B cell (primary cell): ENCODE measurements around the gene SYCP3. TPM values are rescaled to one million over a fixed set of nuclear protein-coding genes. Genes with fewer than 3 reads are reported as not detected.

Source experiments
- ATAC-seq: fragments of 200-7000 bp; cut with Tn5 transposase; one replicate; pipeline ENCODE4 v1.10.0; 2021; ENCODE audit warnings: low read depth, mild to moderate bottlenecking, moderate number of reproducible peaks, moderate library complexity
- CTCF ChIA-PET: fragments of 350-600 bp; sonication (Branson Sonifier 250); formaldehyde crosslinking; loops from one replicate; lab custom pipeline; 2021; ENCODE audit warnings: antibody characterized with exemption, inconsistent platforms; lab: Charles Lee
- POLR2A ChIA-PET: fragments of 350-600 bp; sonication (Branson Sonifier 250); formaldehyde crosslinking; loops from one replicate; lab custom pipeline; 2021; ENCODE audit warnings: antibody characterized with exemption; lab: Charles Lee
- DNase-seq: peaks from one replicate; pipeline ENCODE4 v3.0.0; 2013
- H2AFZ ChIP-seq: 2 replicates; pipeline ENCODE4 v1.6.1; 2012; ENCODE audit warnings: mild to moderate bottlenecking, low read depth, low read length; ENCODE audit not compliant: insufficient read depth, poor library complexity, severe bottlenecking
- H3K27ac ChIP-seq, 2 donors: 1 replicate in 1 of 2; 2 replicates in 1 of 2; pipeline ENCODE4 v1.5.1; 2012 to 2013; ENCODE audit warnings: low read length in 2 of 2, mild to moderate bottlenecking in 2 of 2, moderate library complexity in 1 of 2
- H3K27me3 ChIP-seq, 4 experiments: fragments of 200-600 bp in 1 of 4; sonication (generic) in 1 of 4; replicated peaks in 1 of 4; 1 replicate in 2 of 4; 2 replicates in 2 of 4; pipeline versions ENCODE4 v1.6.1 to v1.7.0; 2013 to 2016; ENCODE audit warnings: low read length in 3 of 4, mild to moderate bottlenecking in 2 of 4, mixed read lengths in 1 of 4, moderate library complexity in 1 of 4; ENCODE audit not compliant: insufficient read depth in 4 of 4, control insufficient read depth in 3 of 4; ENCODE audit errors: control extremely low read depth in 1 of 4
- H3K36me3 ChIP-seq, 2 experiments: replicated peaks in 1 of 2; 1 replicate in 1 of 2; 2 replicates in 1 of 2; pipeline versions ENCODE4 v1.6.1 to v1.7.1; 2013; ENCODE audit warnings: low read length in 1 of 2; ENCODE audit not compliant: insufficient read depth in 2 of 2, control insufficient read depth in 1 of 2; ENCODE audit errors: control extremely low read depth in 1 of 2, extremely low read depth in 1 of 2
- H3K4me1 ChIP-seq, 2 donors: fragments of 200-600 bp in 1 of 2; sonication (generic) in 1 of 2; 1 replicate in 1 of 2; 2 replicates in 1 of 2; pipeline versions ENCODE4 v1.5.1 to v1.6.1; 2013 to 2017; ENCODE audit warnings: low read length in 2 of 2; ENCODE audit not compliant: control insufficient read depth in 2 of 2, insufficient read depth in 2 of 2
- H3K4me2 ChIP-seq: replicated peaks from 2 replicates; pipeline ENCODE3; 2012; ENCODE audit warnings: mild to moderate bottlenecking, low read depth, low read length; ENCODE audit not compliant: poor library complexity, severe bottlenecking
- H3K4me3 ChIP-seq, 5 experiments: fragments of 200-600 bp in 1 of 5; sonication (generic) in 1 of 5; 1 replicate in 3 of 5; 2 replicates in 2 of 5; pipeline versions ENCODE4 v1.5.1 to v1.7.0; 2011 to 2016; ENCODE audit warnings: low read length in 4 of 5, mild to moderate bottlenecking in 4 of 5, low read depth in 2 of 5, control low read depth in 1 of 5, moderate library complexity in 1 of 5; ENCODE audit not compliant: insufficient read depth in 1 of 5; ENCODE audit errors: control extremely low read depth in 1 of 5, extremely low read depth in 1 of 5
- H3K79me2 ChIP-seq: fragments of 200-600 bp; sonication (generic); one replicate; pipeline ENCODE4 v1.6.0; 2016; ENCODE audit warnings: low read length; ENCODE audit not compliant: control insufficient read depth, insufficient read depth
- H3K9ac ChIP-seq: fragments of 200-600 bp; sonication (generic); 2 replicates; pipeline ENCODE4 v1.6.1; 2017; ENCODE audit warnings: mild to moderate bottlenecking, low read length, moderate library complexity
- H3K9me3 ChIP-seq, 3 donors: one replicate each; pipeline versions ENCODE4 v1.6.1 to v1.7.1; 2013; ENCODE audit warnings: low read length in 2 of 3; ENCODE audit not compliant: control insufficient read depth in 2 of 3, insufficient read depth in 1 of 3; ENCODE audit errors: control extremely low read depth in 1 of 3
- H4K20me1 ChIP-seq: 2 replicates; pipeline ENCODE4 v1.6.0; 2012; ENCODE audit warnings: mild to moderate bottlenecking, low read length; ENCODE audit not compliant: insufficient read depth, control insufficient read depth, poor library complexity, severe bottlenecking
- H3K27ac Mint-ChIP-seq: one replicate; pipeline ENCODE4 v1.8.0; 2021; ENCODE audit warnings: mixed read lengths
- H3K27me3 Mint-ChIP-seq: one replicate; pipeline ENCODE4 v1.8.0; 2021; ENCODE audit warnings: mixed read lengths
- H3K4me1 Mint-ChIP-seq: one replicate; pipeline ENCODE4 v1.8.0; 2021; ENCODE audit warnings: mixed read lengths
- H3K4me3 Mint-ChIP-seq: one replicate; pipeline ENCODE4 v1.8.0; 2021; ENCODE audit warnings: mixed read lengths
- H3K9me3 Mint-ChIP-seq: one replicate; pipeline ENCODE4 v1.8.0; 2022; ENCODE audit warnings: mixed read lengths; ENCODE audit not compliant: insufficient read depth
- EZH2 ChIP-seq: IDR thresholded peaks from 2 replicates; pipeline ENCODE4 v1.6.1; 2012; ENCODE audit warnings: borderline replicate concordance, low read depth, mild to moderate bottlenecking, moderate library complexity, low read length; ENCODE audit not compliant: insufficient read depth, poor library complexity, severe bottlenecking
- WGBS: methylation state at CpG from one replicate; pipeline ENCODE4 v1.1.5; 2013; ENCODE audit warnings: missing lambda C conversion rate; ENCODE audit not compliant: insufficient coverage; 5-methylcytosine and 5-hydroxymethylcytosine counted together
- intact Hi-C: fragments of 100-400 bp; cut with micrococcal nuclease; formaldehyde crosslinking; loops from one replicate; pipeline ENCODE4 v1.10.0; 2022
- polyA plus RNA-seq: library from polyadenylated mRNA; depleted of rRNA; stranded (reverse); fragments of >200 nt; gene quantifications from 2 replicates; pipeline ENCODE4 v1.2.3, GENCODE V29; 2012
- total RNA-seq, 2 donors: library from RNA; stranded (reverse); fragments of 120-200 nt in 1 of 2; gene quantifications; 1 replicate in 1 of 2; 2 replicates in 1 of 2; pipeline versions ENCODE4 v1.2.3 to v1.2.4, GENCODE V29; 2013 to 2022
- TF ChIP-seq, protein P1 (sequence below): fragments of 200-600 bp; IDR thresholded peaks from one replicate; pipeline ENCODE4 v1.8.0; 2022; ENCODE audit warnings: antibody characterized with exemption, mild to moderate bottlenecking

The SYCP3 gene
- total and polyA plus RNA-seq, 2 donors (not counting 1 experiment from before 2014, with no cell fraction given) = 0.04 to 0.12 TPM

DNA sequence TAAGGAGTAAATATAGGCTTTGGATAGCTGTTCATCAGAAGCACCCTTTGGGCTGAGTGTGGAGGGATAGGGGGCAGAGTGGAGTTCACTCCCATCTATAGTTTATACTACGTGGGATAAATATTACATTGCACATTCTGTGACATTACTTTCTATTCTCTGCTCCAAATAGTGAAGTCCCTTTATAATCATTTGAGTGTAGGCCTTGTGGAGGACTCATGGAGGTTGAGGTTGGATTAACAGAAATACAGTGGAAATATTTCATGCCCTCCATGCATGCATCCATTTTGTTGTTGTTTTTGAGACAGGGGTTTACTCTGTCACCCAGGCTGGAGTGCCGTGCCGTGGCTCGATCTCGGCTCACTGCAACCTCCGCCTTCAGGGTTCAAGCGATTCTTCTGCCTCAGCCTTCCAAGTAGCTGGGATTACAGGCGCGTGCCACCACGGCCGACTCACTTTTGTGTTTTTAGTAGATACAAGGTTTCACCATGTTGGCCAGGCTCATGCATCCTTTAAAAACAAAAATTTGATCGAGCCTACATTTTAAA is 40.4 kb downstream of the SYCP3 start:
- H3K36me3 ChIP-seq = no peaks in the 10 kb centered on the region
- no peak for ATAC-seq
- WGBS = 94% methylated on average over 8 of the region's 12 CpGs
- peaks cover 13% of the 10 kb centered on the region for H4K20me1 ChIP-seq
- Mint-ChIP-seq H3K27me3 (no peaks in the 10 kb centered on the region), H3K9me3 (no peaks in the 10 kb centered on the region), H3K4me3 (peak overlapping the region; percentile 99), H3K4me1 (peaks cover 74% of the 10 kb centered on the region), H3K27ac (peak overlapping the region; percentile 97)
- H3K4me1 ChIP-seq = peaks cover 37 to 42% of the 10 kb centered on the region in 2 donors
- ChIA-PET CTCF (interaction anchor here (0.8 to 2.5 kb wide), 12 partner anchors 15 to 127 kb away, joined by 3 to 10 read pairs (median 4); no protein-coding TSS in a partner anchor), POLR2A (interaction anchor here (0.7 to 3.1 kb wide), 3 partner anchors 16 to 45 kb away, joined by 3 to 34 read pairs (median 7); no protein-coding TSS in a partner anchor)
- H3K27ac ChIP-seq = peak overlapping the region; percentile 83 to 88
- H3K79me2 ChIP-seq = peaks cover 86% of the 10 kb centered on the region
- H3K4me2 ChIP-seq = peak overlapping the region; percentile 94
- H3K9me3 ChIP-seq = no peaks in the 10 kb centered on the region
- TF ChIP-seq EZH2 = no peak
- TF ChIP-seq, protein P1, sequence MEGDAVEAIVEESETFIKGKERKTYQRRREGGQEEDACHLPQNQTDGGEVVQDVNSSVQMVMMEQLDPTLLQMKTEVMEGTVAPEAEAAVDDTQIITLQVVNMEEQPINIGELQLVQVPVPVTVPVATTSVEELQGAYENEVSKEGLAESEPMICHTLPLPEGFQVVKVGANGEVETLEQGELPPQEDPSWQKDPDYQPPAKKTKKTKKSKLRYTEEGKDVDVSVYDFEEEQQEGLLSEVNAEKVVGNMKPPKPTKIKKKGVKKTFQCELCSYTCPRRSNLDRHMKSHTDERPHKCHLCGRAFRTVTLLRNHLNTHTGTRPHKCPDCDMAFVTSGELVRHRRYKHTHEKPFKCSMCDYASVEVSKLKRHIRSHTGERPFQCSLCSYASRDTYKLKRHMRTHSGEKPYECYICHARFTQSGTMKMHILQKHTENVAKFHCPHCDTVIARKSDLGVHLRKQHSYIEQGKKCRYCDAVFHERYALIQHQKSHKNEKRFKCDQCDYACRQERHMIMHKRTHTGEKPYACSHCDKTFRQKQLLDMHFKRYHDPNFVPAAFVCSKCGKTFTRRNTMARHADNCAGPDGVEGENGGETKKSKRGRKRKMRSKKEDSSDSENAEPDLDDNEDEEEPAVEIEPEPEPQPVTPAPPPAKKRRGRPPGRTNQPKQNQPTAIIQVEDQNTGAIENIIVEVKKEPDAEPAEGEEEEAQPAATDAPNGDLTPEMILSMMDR = peak; percentile 20
- intact Hi-C loops = loop anchor here (1.0 to 5.0 kb wide), 6 partner anchors 42 to 363 kb away; partner anchors contain the start of genes ARL1 and WASHC3
- H3K9ac ChIP-seq = peak overlapping the region; percentile 90
- H3K4me3 ChIP-seq = peak overlapping the region; percentile 53 to 90 (median 83)
- no peak for DNase-seq
- H3K27me3 ChIP-seq = no peaks in the 10 kb centered on the region
- peak overlapping the region; percentile 97 for H2AFZ ChIP-seq
